GM12875 (cell line): ENCODE results near the gene IGF2BP2.
A peak's percentile ranks its signal among the peaks of the same experiment; 100 is the strongest.
"Not testable (repeated sequence)": the region's sequence is repeated elsewhere in the genome, so short reads cannot be mapped to it uniquely, and the experiment has no call there.

Experiments
- H3K4me3 ChIP-seq: one replicate; pipeline ENCODE4 v1.5.1; 2011; ENCODE audit warnings: low read depth, low read length, control low read depth
- CTCF ChIP-seq: IDR thresholded peaks from 2 replicates; pipeline ENCODE4 v1.5.1; 2011; ENCODE audit warnings: low read depth, mild to moderate bottlenecking, control low read depth, inconsistent platforms, low read length, moderate library complexity, borderline replicate concordance; ENCODE audit not compliant: insufficient read depth

The IGF2BP2 gene

DNA sequence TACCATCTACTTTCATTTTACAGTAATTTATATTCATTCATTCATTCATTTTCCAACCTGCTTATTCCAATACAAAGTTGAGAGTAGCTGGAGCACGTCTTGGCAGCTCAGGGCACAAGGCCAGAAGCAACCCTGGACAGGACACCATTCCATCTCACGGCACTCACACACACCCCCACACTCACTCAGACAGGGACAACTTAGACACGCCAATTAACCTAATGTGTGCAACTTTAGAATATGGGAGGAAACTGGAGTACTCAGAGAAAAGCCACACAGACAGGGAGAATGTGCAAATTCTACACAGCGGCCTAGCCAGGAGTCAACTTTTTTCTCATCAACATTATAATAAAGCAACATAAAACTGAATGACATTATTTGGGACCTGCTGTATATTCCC is 46.7 kb downstream of the IGF2BP2 start:
- TF ChIP-seq CTCF: no peak
- no peak overlapping the region for H3K4me3 ChIP-seq

- H3K4me3 ChIP-seq: no peak overlapping the region
- no peak for TF ChIP-seq CTCF
Observed at GRCh38 chr3:185770109-185770508, 54.7 kb downstream of the IGF2BP2 start.

DNA sequence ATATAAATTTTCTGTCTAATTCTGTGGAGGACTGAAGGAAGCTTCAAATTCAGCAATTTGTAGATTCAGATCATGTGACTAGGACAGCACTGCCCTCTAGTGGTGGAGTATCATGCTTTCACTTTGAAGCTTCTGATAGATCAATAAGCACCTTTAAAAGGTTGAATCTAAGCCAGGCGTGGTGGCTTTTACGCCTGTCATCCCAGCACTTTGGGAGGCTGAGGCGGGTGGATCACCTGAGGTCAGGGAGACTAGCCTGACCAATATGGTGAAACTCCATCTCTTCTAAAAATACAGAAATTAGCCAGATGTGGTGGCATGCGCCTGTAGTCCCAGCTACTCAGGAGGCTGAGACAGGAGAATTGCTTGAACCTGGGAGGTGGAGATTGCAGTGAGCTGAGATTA is 56.3 kb downstream of the IGF2BP2 start:
- TF ChIP-seq CTCF: peak; percentile 50; the same call in 1 of the 2 replicates
- not testable (repeated sequence) for H3K4me3 ChIP-seq

GRCh38 chr3:185767002-185767688 is 57.7 kb downstream of the IGF2BP2 start:
- no peak for TF ChIP-seq CTCF
- no peak overlapping the region for H3K4me3 ChIP-seq

- no peak overlapping the region for H3K4me3 ChIP-seq
- TF ChIP-seq CTCF: no peak
Observed at GRCh38 chr3:185766329-185767001, 58.4 kb downstream of the IGF2BP2 start.

DNA sequence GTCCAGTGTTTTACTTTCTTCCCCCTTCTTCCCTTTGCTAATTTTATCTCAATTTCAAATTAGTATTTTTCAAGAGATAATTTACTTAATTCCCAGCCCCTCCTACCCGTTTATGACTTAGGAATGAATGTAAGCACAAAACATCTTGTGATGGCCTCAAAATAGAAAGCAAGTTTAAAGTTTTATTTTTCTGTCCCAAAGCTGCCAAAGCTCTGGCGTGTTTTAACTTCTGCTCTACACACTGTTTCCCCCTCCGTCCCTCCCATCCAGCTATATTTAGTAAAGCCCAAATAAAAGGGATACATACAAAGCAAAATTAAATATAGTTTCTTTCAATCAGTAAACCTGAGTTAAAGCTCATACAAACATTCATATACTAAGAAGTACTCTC is 59.9 kb downstream of the IGF2BP2 start:
- TF ChIP-seq CTCF: no peak
- no peak overlapping the region for H3K4me3 ChIP-seq
